ENCODE measurements around the gene TXNDC12.
"Not testable (repeated sequence)": the region's sequence is repeated elsewhere in the genome, so short reads cannot be mapped to it uniquely, and the experiment has no call there.

The TXNDC12 gene

GRCh38 chr1:52057255-52057654 lies 2.3 kb upstream of the TXNDC12 start:
- no peaks in the 10 kb centered on the region for H3K27me3 Mint-ChIP-seq
- H3K4me3 Mint-ChIP-seq, result peak overlapping the region; percentile 98
- peak overlapping the region; percentile 63 for H3K27ac Mint-ChIP-seq
- peaks cover 59% of the 10 kb centered on the region for H3K4me1 Mint-ChIP-seq (ENCODE audit: low read depth)
- peaks cover 46% of the 10 kb centered on the region for H3K36me3 Mint-ChIP-seq (ENCODE audit: low read depth)
- H3K9me3 Mint-ChIP-seq, result no peaks in the 10 kb centered on the region

GRCh38 chr1:52056937-52057231 lies 1.9 kb upstream of the TXNDC12 start:
- Mint-ChIP-seq H3K4me3 (peak overlapping the region; percentile 98), H3K4me1 (ENCODE audit: low read depth) (peaks cover 62% of the 10 kb centered on the region), H3K27ac (peak overlapping the region; percentile 96), H3K36me3 (ENCODE audit: low read depth) (peaks cover 50% of the 10 kb centered on the region), H3K9me3 (no peaks in the 10 kb centered on the region), H3K27me3 (no peaks in the 10 kb centered on the region)

GRCh38 chr1:52056163-52056936 lies 1.4 kb upstream of the TXNDC12 start, which contains the start of gene BTF3L4:
Gene BTF3L4 (plus strand): TSS chr1:52056295. CDS start chr1:52059848, 3,553 bp downstream.
- no peaks in the 10 kb centered on the region for H3K27me3 Mint-ChIP-seq
- H3K4me3 Mint-ChIP-seq, result peak within 1 kb of the TSS; percentile 98
- H3K36me3 Mint-ChIP-seq (ENCODE audit: low read depth), result peaks cover 50% of the 10 kb centered on the region
- no peaks in the 10 kb centered on the region for H3K9me3 Mint-ChIP-seq
- peaks cover 62% of the 10 kb centered on the region for H3K4me1 Mint-ChIP-seq (ENCODE audit: low read depth)
- H3K27ac Mint-ChIP-seq, result peak within 1 kb of the TSS; percentile 96

GRCh38 chr1:52055866-52056162 lies 823 bp upstream of the TXNDC12 start:
- Mint-ChIP-seq H3K36me3 (ENCODE audit: low read depth) (peaks cover 50% of the 10 kb centered on the region), H3K27ac (peak overlapping the region; percentile 96), H3K4me1 (ENCODE audit: low read depth) (peaks cover 65% of the 10 kb centered on the region), H3K4me3 (peak overlapping the region; percentile 98), H3K27me3 (no peaks in the 10 kb centered on the region), H3K9me3 (no peaks in the 10 kb centered on the region)

- peaks cover 46% of the 10 kb centered on the region for H3K36me3 Mint-ChIP-seq (ENCODE audit: low read depth)
- H3K27ac Mint-ChIP-seq, result peak overlapping the region; percentile 96
- H3K4me3 Mint-ChIP-seq, result peak overlapping the region; percentile 98
- H3K27me3 Mint-ChIP-seq, result no peaks in the 10 kb centered on the region
- H3K4me1 Mint-ChIP-seq (ENCODE audit: low read depth), result peaks cover 62% of the 10 kb centered on the region
- H3K9me3 Mint-ChIP-seq, result no peaks in the 10 kb centered on the region
Measured at GRCh38 chr1:52054496-52055065, 410 bp downstream of the TXNDC12 start.

- Mint-ChIP-seq H3K27me3 (no peaks in the 10 kb centered on the region), H3K4me1 (ENCODE audit: low read depth) (peaks cover 56% of the 10 kb centered on the region), H3K4me3 (peak overlapping the region; percentile 98), H3K9me3 (no peaks in the 10 kb centered on the region), H3K27ac (peak overlapping the region; percentile 96), H3K36me3 (ENCODE audit: low read depth) (peaks cover 42% of the 10 kb centered on the region)
Measured at GRCh38 chr1:52053862-52054261, 1.1 kb downstream of the TXNDC12 start.

GRCh38 chr1:52049337-52049736 lies 5.7 kb downstream of the TXNDC12 start:
- peaks cover 36% of the 10 kb centered on the region for H3K4me1 Mint-ChIP-seq (ENCODE audit: low read depth)
- not testable (repeated sequence) for H3K27me3 Mint-ChIP-seq

GRCh38 chr1:52045666-52046195 lies 9.3 kb downstream of the TXNDC12 start:
- not testable (repeated sequence) for H3K4me3 Mint-ChIP-seq, H3K9me3 Mint-ChIP-seq, H3K27me3 Mint-ChIP-seq, H3K27ac Mint-ChIP-seq
- Mint-ChIP-seq H3K36me3 (ENCODE audit: low read depth) (peaks cover 37% of the 10 kb centered on the region), H3K4me1 (ENCODE audit: low read depth) (peaks cover 15% of the 10 kb centered on the region)

More at GRCh38 chr1:52049337-52049736, 5.7 kb downstream of the TXNDC12 start:
- H3K36me3 Mint-ChIP-seq (ENCODE audit: low read depth), result peaks cover 50% of the 10 kb centered on the region
- not testable (repeated sequence) for H3K4me3 Mint-ChIP-seq, H3K9me3 Mint-ChIP-seq, H3K27ac Mint-ChIP-seq

GRCh38 chr1:52045236-52045635 lies 9.8 kb downstream of the TXNDC12 start:
- Mint-ChIP-seq H3K36me3 (ENCODE audit: low read depth) (peaks cover 36% of the 10 kb centered on the region), H3K4me3 (no peak overlapping the region), H3K27ac (no peak overlapping the region), H3K4me1 (ENCODE audit: low read depth) (peaks cover 11% of the 10 kb centered on the region), H3K9me3 (no peaks in the 10 kb centered on the region), H3K27me3 (no peaks in the 10 kb centered on the region)

GRCh38 chr1:52041551-52042185 lies 13.3 kb downstream of the TXNDC12 start:
- H3K9me3 Mint-ChIP-seq, result no peaks in the 10 kb centered on the region
- H3K4me3 Mint-ChIP-seq, result no peak overlapping the region
- no peaks in the 10 kb centered on the region for H3K27me3 Mint-ChIP-seq
- H3K36me3 Mint-ChIP-seq (ENCODE audit: low read depth), result peaks cover 47% of the 10 kb centered on the region
- H3K4me1 Mint-ChIP-seq (ENCODE audit: low read depth), result peaks cover 7% of the 10 kb centered on the region
- H3K27ac Mint-ChIP-seq, result no peak overlapping the region

- Mint-ChIP-seq H3K27me3 (no peaks in the 10 kb centered on the region), H3K36me3 (ENCODE audit: low read depth) (peaks cover 34% of the 10 kb centered on the region), H3K4me1 (ENCODE audit: low read depth) (peaks cover 6% of the 10 kb centered on the region), H3K27ac (no peak overlapping the region), H3K9me3 (no peaks in the 10 kb centered on the region), H3K4me3 (no peak overlapping the region)
Measured at GRCh38 chr1:52037909-52038308, 17.1 kb downstream of the TXNDC12 start.

- no peak overlapping the region for H3K27ac Mint-ChIP-seq
- H3K4me1 Mint-ChIP-seq (ENCODE audit: low read depth), result peaks cover 6% of the 10 kb centered on the region
Measured at GRCh38 chr1:52037402-52037814, 17.6 kb downstream of the TXNDC12 start.

GRCh38 chr1:52034050-52034384 lies 21.0 kb downstream of the TXNDC12 start:
- Mint-ChIP-seq H3K27me3 (no peaks in the 10 kb centered on the region), H3K4me1 (ENCODE audit: low read depth) (peaks cover 28% of the 10 kb centered on the region), H3K9me3 (no peaks in the 10 kb centered on the region), H3K27ac (peak overlapping the region; percentile 92), H3K4me3 (peak overlapping the region; percentile 92), H3K36me3 (ENCODE audit: low read depth) (peaks cover 43% of the 10 kb centered on the region)

More at GRCh38 chr1:52037402-52037814, 17.6 kb downstream of the TXNDC12 start:
- H3K4me3 Mint-ChIP-seq, result no peak overlapping the region
- no peaks in the 10 kb centered on the region for H3K27me3 Mint-ChIP-seq
- H3K36me3 Mint-ChIP-seq (ENCODE audit: low read depth), result peaks cover 38% of the 10 kb centered on the region
- H3K9me3 Mint-ChIP-seq, result no peaks in the 10 kb centered on the region

GRCh38 chr1:52033190-52034049 lies 21.6 kb downstream of the TXNDC12 start, which contains the start of gene KTI12:
Gene KTI12 (minus strand): TSS chr1:52033810. CDS start chr1:52033761, 49 bp downstream.
- peaks cover 37% of the 10 kb centered on the region for H3K36me3 Mint-ChIP-seq (ENCODE audit: low read depth)
- H3K27me3 Mint-ChIP-seq, result no peaks in the 10 kb centered on the region

More at GRCh38 chr1:52033190-52034049, 21.6 kb downstream of the TXNDC12 start, which contains the start of gene KTI12:
- Mint-ChIP-seq H3K4me1 (ENCODE audit: low read depth) (peaks cover 28% of the 10 kb centered on the region), H3K9me3 (no peaks in the 10 kb centered on the region), H3K27ac (peak within 1 kb of the TSS; percentile 92), H3K4me3 (peak within 1 kb of the TSS; percentile 92)
